Measurements from ENCODE around the gene SEPTIN6. TPM values are rescaled to one million over a fixed set of nuclear protein-coding genes. Genes with fewer than 3 reads are reported as not detected.

Gene SEPTIN6
- total and polyA plus RNA-seq, 2 of the 13 experiments (the other 11 are each of a cell fraction or from before 2014, with no cell fraction given), result 21.7 to 38.3 TPM

DNA sequence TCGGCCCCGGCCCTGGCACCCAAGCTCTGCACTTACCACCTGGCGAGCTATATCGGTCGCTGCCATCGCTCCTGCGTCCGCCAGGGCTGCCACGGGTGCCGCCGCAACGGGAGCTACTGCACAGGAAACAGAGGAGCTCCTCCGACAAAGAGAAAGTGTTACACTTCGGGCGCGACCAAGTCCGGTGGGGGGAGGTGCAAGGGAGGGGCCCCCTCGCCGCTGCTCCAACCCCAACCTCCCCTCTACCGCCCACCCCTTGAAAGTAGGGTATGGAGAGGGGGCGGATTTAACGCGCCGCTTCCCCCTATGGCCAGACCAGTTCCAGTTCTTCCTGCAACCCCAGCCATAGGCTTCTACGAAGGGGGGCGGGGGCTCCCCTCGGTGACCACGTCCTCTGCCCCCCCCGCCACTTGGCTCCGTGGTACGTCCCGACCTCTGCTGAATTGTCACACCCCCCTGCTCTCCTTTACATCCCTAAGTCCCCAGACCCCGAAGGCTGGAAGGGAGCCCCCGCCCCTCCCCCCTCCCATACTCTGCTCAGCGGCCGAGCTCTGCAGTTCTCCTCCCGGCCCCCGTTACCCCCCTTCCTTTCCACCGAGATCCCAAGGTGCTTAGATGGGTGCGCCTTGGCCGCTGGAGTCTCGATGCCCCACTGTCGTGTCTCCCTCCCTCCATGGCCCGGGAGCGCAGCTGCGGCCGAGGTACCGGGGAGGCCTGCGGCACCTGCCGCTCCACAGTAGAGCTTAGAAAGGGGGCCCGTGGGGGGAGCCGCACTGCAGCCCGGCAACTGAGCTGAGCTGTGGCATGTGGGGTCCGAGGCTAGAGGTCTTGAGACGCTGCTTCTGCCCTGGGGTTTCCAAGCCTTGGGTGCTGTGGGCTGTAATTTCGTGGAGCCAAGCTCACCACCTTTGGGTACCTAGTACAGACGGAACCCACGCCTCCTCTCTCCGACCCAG is at the start of gene SEPTIN6 (continued):
- TF ChIP-seq GABPB1 (CRISPR knock-in tag; IDR thresholded peaks at IDR 0.05) (peak; percentile 54), AGO1 (IDR thresholded peaks at IDR 0.05; ENCODE audit: low read depth, low read length, poor library complexity, severe bottlenecking) (no peak), XRCC5 (optimal IDR thresholded peaks at IDR 0.05; ENCODE audit: low read length) (peak; percentile 12), MAX (IDR thresholded peaks at IDR 0.05) (peak; percentile 23; the same call in 1 of the 2 replicates), PRDM15 (CRISPR knock-in tag; IDR thresholded peaks at IDR 0.05) (peak; percentile 61; the same call in 1 of the 2 replicates), ZNF292 (CRISPR knock-in tag; IDR thresholded peaks at IDR 0.05; ENCODE audit: borderline replicate concordance, low read depth) (0 out of 2 replicates have a peak, but pooled peaks have one; percentile 42), HOXA3 (CRISPR knock-in tag; IDR thresholded peaks at IDR 0.05) (no peak), ZSCAN25 (CRISPR knock-in tag; IDR thresholded peaks at IDR 0.05) (peak; percentile 44; the same call in 1 of the 2 replicates), ZBTB20 (CRISPR knock-in tag; IDR thresholded peaks at IDR 0.05; ENCODE audit: borderline replicate concordance, low read depth) (peak; percentile 51; the same call in 1 of the 2 replicates), SOX13 (IDR thresholded peaks at IDR 0.05) (no peak), SOX13 (CRISPR knock-in tag; conservative IDR thresholded peaks at IDR 0.05 in 1 of 2, IDR thresholded peaks at IDR 0.05 in 1 of 2) (peak in 1 of 2 experiments; percentile 35; a peak in 1 of 4 replicates), TAF1 (CRISPR knock-in tag; IDR thresholded peaks at IDR 0.05) (peak; percentile 75), PTBP1 (IDR thresholded peaks at IDR 0.05; ENCODE audit: low read depth, low read length, poor library complexity, severe bottlenecking) (no peak), KDM2A (CRISPR knock-in tag; IDR thresholded peaks at IDR 0.05; ENCODE audit: borderline replicate concordance, low read depth) (peak; percentile 28; the same call in 1 of the 2 replicates), KDM3A (CRISPR knock-in tag; IDR thresholded peaks at IDR 0.05; ENCODE audit: low read depth) (no peak), SIN3A (IDR thresholded peaks at IDR 0.05; ENCODE audit: borderline replicate concordance, low read depth, low read length) (peak; percentile 24; the same call in 1 of the 2 replicates), GABPA (IDR thresholded peaks at IDR 0.05; ENCODE audit: low read depth, low read length) (0 out of 2 replicates have a peak, but pooled peaks have one; percentile 8), GABPA (CRISPR knock-in tag; IDR thresholded peaks at IDR 0.05; ENCODE audit: low read depth) (no peak), CREB3 (CRISPR knock-in tag; IDR thresholded peaks at IDR 0.05) (no peak)
- TF ChIP-seq, protein P1, sequence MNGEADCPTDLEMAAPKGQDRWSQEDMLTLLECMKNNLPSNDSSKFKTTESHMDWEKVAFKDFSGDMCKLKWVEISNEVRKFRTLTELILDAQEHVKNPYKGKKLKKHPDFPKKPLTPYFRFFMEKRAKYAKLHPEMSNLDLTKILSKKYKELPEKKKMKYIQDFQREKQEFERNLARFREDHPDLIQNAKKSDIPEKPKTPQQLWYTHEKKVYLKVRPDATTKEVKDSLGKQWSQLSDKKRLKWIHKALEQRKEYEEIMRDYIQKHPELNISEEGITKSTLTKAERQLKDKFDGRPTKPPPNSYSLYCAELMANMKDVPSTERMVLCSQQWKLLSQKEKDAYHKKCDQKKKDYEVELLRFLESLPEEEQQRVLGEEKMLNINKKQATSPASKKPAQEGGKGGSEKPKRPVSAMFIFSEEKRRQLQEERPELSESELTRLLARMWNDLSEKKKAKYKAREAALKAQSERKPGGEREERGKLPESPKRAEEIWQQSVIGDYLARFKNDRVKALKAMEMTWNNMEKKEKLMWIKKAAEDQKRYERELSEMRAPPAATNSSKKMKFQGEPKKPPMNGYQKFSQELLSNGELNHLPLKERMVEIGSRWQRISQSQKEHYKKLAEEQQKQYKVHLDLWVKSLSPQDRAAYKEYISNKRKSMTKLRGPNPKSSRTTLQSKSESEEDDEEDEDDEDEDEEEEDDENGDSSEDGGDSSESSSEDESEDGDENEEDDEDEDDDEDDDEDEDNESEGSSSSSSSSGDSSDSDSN (CRISPR knock-in tag; IDR thresholded peaks at IDR 0.05), result peak; percentile 54

Measured in HepG2 (cell line).